Chondrocyte (in vitro differentiated cells): Measurements from ENCODE around the gene ASB1. TPM values are rescaled to one million over a fixed set of nuclear protein-coding genes. Genes with fewer than 3 reads are reported as not detected.

Experiments used
- DNase-seq: peaks from one replicate; pipeline ENCODE4 v3.0.0; 2021; ENCODE audit warnings: mixed read lengths, low spot score
- H3K27ac Mint-ChIP-seq: one replicate; pipeline ENCODE4 v1.8.0; 2021; ENCODE audit warnings: mild to moderate bottlenecking, moderate library complexity, mixed read lengths; ENCODE audit not compliant: unreplicated experiment
- H3K27me3 Mint-ChIP-seq: 2 replicates; pipeline ENCODE4 v1.8.0; 2021; ENCODE audit warnings: low read depth, mixed read lengths
- H3K36me3 Mint-ChIP-seq: 2 replicates; pipeline ENCODE4 v1.8.0; 2021; ENCODE audit warnings: low read depth, mixed read lengths
- H3K4me1 Mint-ChIP-seq: 2 replicates; pipeline ENCODE4 v1.8.0; 2021; ENCODE audit warnings: low read depth, mild to moderate bottlenecking, mixed read lengths
- H3K4me3 Mint-ChIP-seq: one replicate; pipeline ENCODE4 v1.8.0; 2021; ENCODE audit warnings: mild to moderate bottlenecking, moderate library complexity, mixed read lengths; ENCODE audit not compliant: unreplicated experiment
- H3K9me3 Mint-ChIP-seq: 2 replicates; pipeline ENCODE4 v1.8.0; 2021; ENCODE audit warnings: low read depth, mixed read lengths
- CTCF ChIP-seq: fragments of 200-600 bp; sonication (generic); IDR thresholded peaks from 2 replicates; pipeline ENCODE4 v1.5.0; 2021; ENCODE audit warnings: antibody characterized with exemption, mild to moderate bottlenecking, moderate library complexity
- total RNA-seq: library from RNA; stranded (reverse); gene quantifications from 3 replicates; pipeline ENCODE4 v1.2.1, GENCODE V29; 2021

The ASB1 gene
- total RNA-seq, 1 donor from 2014 or later = 31.0 TPM

GRCh38 chr2:238424313-238424700, 2.4 kb upstream of the ASB1 start:
- no peaks in the 10 kb centered on the region for H3K36me3 Mint-ChIP-seq
- H3K27ac Mint-ChIP-seq = no peak overlapping the region
- TF ChIP-seq CTCF = no peak
- H3K27me3 Mint-ChIP-seq = no peaks in the 10 kb centered on the region
- H3K4me1 Mint-ChIP-seq = peaks cover 61% of the 10 kb centered on the region
- H3K4me3 Mint-ChIP-seq = no peak overlapping the region
- DNase-seq = no peak
- H3K9me3 Mint-ChIP-seq = no peaks in the 10 kb centered on the region

DNA sequence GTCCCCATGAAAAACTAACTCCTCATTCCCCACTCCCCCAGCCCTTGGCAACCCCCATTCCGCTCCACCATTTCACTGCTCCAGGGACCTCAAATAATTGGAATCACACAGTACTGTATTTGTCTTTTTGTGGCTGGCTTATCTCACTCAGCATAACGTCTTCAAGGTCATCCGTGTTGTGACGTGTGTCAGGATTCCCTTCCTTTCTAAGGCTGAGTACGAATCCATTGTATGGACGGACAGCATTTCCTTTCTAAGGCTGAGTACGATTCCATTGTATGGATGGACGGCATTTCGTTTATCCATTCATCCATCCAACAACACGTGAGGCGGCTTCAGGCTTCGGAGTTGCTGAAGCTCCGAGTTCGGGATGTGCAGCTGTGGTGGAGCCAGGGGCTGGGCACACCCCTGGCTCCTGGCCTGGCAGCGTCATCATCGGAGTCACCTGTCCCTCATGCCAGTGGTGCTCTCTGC, 1.2 kb upstream of the ASB1 start:
- Mint-ChIP-seq H3K27me3 (no peaks in the 10 kb centered on the region), H3K4me1 (peaks cover 48% of the 10 kb centered on the region), H3K36me3 (peaks cover 5% of the 10 kb centered on the region), H3K27ac (no peak overlapping the region), H3K4me3 (no peak overlapping the region), H3K9me3 (peaks cover 6% of the 10 kb centered on the region)
- no peak for TF ChIP-seq CTCF
- no peak for DNase-seq

GRCh38 chr2:238425979-238426567, 654 bp upstream of the ASB1 start:
- peaks cover 43% of the 10 kb centered on the region for H3K4me1 Mint-ChIP-seq
- peaks cover 9% of the 10 kb centered on the region for H3K9me3 Mint-ChIP-seq
- H3K4me3 Mint-ChIP-seq = peak overlapping the region; percentile 77
- no peak for TF ChIP-seq CTCF
- peak overlapping the region; percentile 86 for H3K27ac Mint-ChIP-seq
- H3K36me3 Mint-ChIP-seq = peaks cover 7% of the 10 kb centered on the region
- no peaks in the 10 kb centered on the region for H3K27me3 Mint-ChIP-seq
- DNase-seq = no peak

- Mint-ChIP-seq H3K36me3 (peaks cover 10% of the 10 kb centered on the region), H3K9me3 (peaks cover 9% of the 10 kb centered on the region), H3K27me3 (no peaks in the 10 kb centered on the region), H3K4me3 (peak overlapping the region; percentile 91), H3K27ac (peak overlapping the region; percentile 88), H3K4me1 (peaks cover 31% of the 10 kb centered on the region)
- no peak for DNase-seq
- TF ChIP-seq CTCF = no peak
These were observed 872 bp downstream of the ASB1 start for GRCh38 chr2:238427435-238428162.

DNA sequence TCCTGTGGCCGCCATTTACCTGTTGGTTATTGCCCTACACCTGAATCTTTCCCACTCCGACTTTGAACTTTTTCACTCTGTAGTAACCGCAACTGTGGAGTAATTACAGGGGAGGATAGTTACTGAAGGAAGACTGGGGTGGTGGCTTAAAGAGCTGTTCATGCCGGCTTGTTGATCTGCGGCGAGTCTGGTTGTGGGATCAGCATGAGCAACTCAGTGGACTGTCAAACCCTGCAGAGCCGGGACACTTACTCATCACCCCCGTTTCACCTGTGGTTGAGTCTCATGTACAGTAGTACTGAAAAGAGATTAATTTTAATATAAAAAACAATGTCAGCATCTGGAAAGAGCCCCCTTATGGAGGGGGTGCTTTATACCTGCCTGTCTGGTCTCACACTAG, 2.1 kb downstream of the ASB1 start:
- Mint-ChIP-seq H3K4me3 (peak overlapping the region; percentile 16), H3K4me1 (peaks cover 39% of the 10 kb centered on the region), H3K27ac (no peak overlapping the region), H3K36me3 (peaks cover 10% of the 10 kb centered on the region), H3K27me3 (no peaks in the 10 kb centered on the region), H3K9me3 (peaks cover 9% of the 10 kb centered on the region)
- TF ChIP-seq CTCF = no peak
- no peak for DNase-seq
